Measurements from ENCODE around the gene PDLIM4.

DNA sequence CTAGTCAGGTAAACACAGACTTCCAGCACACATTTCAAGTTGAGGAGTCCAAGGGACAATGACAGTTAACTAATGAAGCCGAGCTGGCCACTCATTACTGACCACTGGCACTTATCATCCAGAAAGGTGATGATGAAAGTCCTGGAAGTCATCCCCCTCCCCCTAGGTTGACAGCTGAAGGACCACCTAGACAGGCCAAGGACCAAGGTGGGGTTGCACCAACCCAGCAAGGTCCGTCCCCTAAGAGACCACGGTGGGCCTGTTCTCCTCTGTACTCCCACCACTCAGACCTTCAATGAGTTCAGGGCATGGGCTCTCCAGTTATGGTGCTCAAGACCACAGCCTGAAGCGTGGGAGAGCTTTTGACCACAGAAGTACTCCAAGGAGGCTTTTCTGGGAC is 43.0 kb upstream of the PDLIM4 start:
- TF ChIP-seq, protein P1, sequence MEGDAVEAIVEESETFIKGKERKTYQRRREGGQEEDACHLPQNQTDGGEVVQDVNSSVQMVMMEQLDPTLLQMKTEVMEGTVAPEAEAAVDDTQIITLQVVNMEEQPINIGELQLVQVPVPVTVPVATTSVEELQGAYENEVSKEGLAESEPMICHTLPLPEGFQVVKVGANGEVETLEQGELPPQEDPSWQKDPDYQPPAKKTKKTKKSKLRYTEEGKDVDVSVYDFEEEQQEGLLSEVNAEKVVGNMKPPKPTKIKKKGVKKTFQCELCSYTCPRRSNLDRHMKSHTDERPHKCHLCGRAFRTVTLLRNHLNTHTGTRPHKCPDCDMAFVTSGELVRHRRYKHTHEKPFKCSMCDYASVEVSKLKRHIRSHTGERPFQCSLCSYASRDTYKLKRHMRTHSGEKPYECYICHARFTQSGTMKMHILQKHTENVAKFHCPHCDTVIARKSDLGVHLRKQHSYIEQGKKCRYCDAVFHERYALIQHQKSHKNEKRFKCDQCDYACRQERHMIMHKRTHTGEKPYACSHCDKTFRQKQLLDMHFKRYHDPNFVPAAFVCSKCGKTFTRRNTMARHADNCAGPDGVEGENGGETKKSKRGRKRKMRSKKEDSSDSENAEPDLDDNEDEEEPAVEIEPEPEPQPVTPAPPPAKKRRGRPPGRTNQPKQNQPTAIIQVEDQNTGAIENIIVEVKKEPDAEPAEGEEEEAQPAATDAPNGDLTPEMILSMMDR (IDR thresholded peaks at IDR 0.05) = no peak
- no peak for TF ChIP-seq POLR2A (IDR thresholded peaks at IDR 0.05)
